GM20000 (cell line): ENCODE measurements around the gene KAZALD1.

ENCODE experiments used
- DNase-seq: peaks from one replicate; pipeline ENCODE4 v3.0.0; 2012; ENCODE audit warnings: low spot score
- TF ChIP-seq, protein P1 (sequence below): IDR thresholded peaks from 2 replicates; pipeline ENCODE4 v1.5.1; 2012; ENCODE audit warnings: mild to moderate bottlenecking, control low read depth; ENCODE audit errors: extremely low read depth, missing control alignments

KAZALD1 gene

DNA sequence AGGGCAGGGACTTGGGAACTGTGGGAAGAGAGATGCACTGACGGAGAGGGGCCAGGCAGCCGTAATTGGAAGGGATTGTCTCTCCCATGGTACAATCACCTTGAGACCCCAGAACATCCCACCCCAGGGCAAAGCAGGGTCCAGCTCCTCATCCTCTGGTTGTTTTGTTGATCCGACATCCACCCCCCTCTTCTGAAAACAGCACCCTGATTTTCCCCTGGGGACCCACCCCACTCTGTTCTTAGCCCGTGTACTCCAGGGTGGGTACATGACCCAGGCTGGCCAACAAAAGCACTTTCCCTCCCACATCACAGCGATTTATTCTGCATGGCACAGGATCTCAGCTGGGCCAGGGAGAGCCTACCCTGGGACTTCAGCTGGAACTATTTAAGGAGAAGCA is 45.0 kb upstream of the KAZALD1 start:
- DNase-seq: no peak
- TF ChIP-seq, protein P1, sequence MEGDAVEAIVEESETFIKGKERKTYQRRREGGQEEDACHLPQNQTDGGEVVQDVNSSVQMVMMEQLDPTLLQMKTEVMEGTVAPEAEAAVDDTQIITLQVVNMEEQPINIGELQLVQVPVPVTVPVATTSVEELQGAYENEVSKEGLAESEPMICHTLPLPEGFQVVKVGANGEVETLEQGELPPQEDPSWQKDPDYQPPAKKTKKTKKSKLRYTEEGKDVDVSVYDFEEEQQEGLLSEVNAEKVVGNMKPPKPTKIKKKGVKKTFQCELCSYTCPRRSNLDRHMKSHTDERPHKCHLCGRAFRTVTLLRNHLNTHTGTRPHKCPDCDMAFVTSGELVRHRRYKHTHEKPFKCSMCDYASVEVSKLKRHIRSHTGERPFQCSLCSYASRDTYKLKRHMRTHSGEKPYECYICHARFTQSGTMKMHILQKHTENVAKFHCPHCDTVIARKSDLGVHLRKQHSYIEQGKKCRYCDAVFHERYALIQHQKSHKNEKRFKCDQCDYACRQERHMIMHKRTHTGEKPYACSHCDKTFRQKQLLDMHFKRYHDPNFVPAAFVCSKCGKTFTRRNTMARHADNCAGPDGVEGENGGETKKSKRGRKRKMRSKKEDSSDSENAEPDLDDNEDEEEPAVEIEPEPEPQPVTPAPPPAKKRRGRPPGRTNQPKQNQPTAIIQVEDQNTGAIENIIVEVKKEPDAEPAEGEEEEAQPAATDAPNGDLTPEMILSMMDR: no peak

DNA sequence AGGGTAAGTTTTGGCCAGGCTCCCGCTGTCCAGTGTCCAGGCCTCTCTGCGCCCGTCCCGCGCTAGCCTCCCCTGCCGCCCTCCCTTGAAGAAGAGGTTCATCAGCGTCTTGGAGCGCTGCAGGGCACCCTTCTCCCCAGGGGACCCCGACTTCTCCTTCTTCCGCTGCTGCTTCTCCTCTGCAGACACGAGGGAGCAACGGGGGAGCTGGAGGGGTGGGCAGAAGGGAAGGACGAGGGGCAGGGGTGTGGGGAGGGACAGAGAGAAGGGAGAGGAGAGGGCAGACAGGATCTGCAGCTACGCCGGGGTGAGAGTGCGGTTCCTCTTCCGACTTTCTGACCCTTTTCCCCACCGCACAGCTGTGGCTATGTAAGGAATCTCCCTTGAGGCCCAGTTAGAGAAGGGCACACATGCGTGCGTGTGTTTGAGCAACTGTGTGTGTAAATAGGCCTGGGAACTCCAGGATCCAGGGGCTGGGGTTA is 43.6 kb upstream of the KAZALD1 start:
- TF ChIP-seq, protein P1: no peak
- DNase-seq: no peak

DNA sequence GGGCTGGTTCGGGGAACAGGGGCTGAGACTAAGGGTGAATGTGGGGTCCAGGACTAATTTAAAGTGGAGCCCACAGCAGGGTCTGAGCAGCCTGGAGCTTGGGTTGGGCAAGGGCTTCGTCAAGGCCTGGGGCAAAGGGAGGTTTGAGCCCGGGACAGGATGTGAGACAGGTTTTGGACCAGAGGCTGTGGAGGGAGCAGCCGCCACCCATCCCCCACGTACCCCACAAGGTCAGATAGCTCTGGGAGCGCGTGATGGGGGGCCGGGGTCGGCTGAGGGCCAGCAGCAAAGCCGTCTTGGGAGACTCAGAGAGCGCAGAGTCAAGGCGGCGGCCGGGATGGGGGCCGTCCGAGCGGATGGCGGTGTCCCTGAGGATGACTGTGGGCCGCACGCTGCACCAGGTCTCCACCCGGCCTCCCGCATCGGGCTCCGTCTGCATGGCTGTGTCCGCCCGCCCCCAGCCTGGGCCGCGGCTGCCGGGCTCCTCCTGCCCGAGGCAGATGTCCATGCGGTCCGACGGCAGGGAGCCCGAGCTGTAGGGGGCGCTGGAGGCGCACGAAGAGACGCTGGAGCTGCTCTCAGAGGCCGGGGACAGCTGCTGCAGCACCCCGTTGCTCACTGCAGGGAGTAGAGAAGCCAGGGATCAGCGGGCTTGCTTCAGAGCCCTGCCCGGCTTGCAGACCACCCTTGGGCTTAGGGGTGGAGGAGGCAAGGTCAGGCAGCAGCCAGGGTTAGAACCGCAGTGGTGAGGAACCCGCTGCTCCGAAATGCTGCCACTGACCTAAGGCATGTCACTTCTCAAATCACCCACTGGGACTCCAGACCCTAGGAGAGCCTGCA is 43.0 kb upstream of the KAZALD1 start:
- TF ChIP-seq, protein P1: peak; percentile 67
- peak; percentile 86 for DNase-seq

DNA sequence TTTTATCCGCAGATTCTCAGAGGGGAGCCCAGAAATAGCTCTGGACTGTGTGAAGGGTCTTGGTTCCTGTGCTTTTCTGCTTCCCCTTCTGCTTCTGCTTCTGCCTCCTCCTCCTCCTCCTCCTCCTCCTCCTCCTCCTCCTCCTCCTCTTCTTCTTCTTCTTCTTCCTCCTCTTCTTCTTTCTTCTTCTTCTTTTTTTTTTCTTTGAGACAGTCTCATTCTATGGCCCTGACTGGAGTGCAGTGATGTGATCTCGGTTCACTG is 42.4 kb upstream of the KAZALD1 start:
- DNase-seq: no peak

DNA sequence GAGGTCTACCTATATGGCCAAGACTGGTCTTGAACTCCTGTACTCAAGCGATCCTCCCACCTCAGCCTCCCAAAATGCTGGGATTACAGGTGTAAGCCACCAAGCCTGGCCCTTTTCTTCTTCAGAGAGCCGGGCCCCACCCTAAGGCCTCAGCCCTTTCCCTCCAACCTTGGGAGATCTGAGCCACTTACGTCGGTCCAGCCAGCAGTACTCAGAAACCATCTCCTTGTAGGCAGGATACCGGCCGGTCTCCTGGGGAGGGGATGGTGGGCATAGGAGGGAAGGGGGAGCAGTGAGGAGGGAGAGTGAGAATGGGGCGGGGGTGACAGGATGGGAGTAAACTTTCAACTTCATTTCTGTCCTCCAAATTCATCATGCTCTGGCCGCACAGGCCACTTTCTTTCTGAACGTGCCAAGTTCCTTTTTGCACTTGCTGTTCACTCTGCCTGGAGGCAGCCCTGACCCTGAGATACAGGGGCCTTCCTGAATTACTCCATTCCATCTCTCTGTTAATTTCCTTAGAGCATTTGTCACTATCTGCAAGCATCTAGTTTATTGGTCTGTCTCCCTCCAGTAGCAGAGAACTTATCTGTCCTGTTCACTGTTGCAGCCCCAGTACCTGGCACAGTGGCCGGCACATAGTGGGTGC is 41.2 kb upstream of the KAZALD1 start:
- TF ChIP-seq, protein P1: no peak
- DNase-seq: no peak

More for the DNA sequence above, 42.4 kb upstream of the KAZALD1 start:
- TF ChIP-seq, protein P1: no peak

DNA sequence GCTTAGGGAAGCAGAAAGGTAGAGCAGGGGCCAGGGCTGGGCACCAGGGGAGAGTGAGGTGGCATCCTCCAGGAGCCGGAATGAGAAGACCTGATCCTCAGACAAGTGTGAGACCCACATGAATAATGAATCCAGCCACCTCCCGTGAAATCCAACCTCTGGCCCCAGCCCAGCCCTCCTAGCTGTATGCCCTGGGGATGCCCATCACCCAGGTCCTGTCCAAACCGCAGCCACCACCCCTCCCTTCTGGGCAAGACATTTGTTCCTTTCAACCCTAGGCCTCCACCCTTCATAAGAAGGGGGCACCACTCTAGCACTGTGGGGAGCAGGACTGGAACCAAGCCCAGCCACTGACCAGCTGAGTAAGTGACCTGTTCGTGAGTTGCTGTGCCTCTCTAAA is 40.5 kb upstream of the KAZALD1 start:
- TF ChIP-seq, protein P1: no peak
- no peak for DNase-seq

DNA sequence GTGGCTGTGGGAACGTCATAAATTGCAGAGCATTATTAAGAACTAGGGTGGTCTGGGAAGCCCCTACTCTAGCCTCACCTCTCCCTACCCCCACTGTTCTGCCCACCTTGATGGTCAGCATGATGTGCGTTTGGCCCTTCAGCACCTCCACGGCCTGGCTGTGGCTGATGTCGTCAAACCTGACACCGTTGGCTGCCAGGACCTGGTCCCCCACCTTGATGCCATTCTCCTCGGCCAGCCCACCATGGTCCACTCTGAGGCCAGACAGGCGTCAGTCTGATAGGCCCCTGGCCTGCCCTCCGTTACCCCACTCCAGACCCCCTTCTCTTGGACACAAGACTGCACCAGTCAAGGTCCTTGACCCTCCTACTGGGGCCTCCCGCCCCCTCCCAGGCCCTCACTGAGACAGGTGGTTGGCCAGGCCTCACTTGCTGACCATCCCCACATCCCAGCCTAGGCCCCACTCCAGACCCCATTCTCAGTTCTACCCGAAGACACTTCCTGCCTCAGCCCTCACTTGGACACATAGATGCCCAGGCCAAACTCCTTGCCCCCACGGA is 40.0 kb upstream of the KAZALD1 start:
- DNase-seq: no peak
- TF ChIP-seq, protein P1: no peak
